Keratinocyte (primary cell): Measurements from ENCODE around the gene DCUN1D2. TPM values are rescaled to one million over a fixed set of nuclear protein-coding genes. Genes with fewer than 3 reads are reported as not detected.

Source experiments
- DNase-seq: peaks from one replicate; pipeline ENCODE4 v3.0.0-alpha.2; 2011; ENCODE audit warnings: low read depth, missing footprints, low spot score
- FAIRE-seq: peaks from 2 replicates; lab custom pipeline; 2011; peaks lifted over from hg19 to GRCh38; lab: Jason Lieb, UNC
- H2AFZ ChIP-seq: 2 replicates; pipeline ENCODE4 v1.6.0; 2012; ENCODE audit warnings: low read length, control low read depth, inconsistent platforms; ENCODE audit not compliant: control insufficient read depth
- H3K27ac ChIP-seq: 2 replicates; pipeline ENCODE4 v1.5.1; 2011; ENCODE audit warnings: low read length; ENCODE audit not compliant: control insufficient read depth, insufficient read depth
- H3K27me3 ChIP-seq: 3 replicates; pipeline ENCODE4 v1.6.0; 2011; ENCODE audit warnings: low read length; ENCODE audit not compliant: control insufficient read depth, insufficient read depth; ENCODE audit errors: extremely low read depth
- H3K36me3 ChIP-seq, 2 experiments: 2 replicates in 1 of 2; 3 replicates in 1 of 2; pipeline ENCODE4 v1.5.1; 2011; ENCODE audit warnings: low read length in 2 of 2, mild to moderate bottlenecking in 1 of 2; ENCODE audit not compliant: control insufficient read depth in 2 of 2, insufficient read depth in 2 of 2; ENCODE audit errors: extremely low read depth in 1 of 2
- H3K4me1 ChIP-seq: 3 replicates; pipeline ENCODE4 v1.5.1; 2011; ENCODE audit warnings: low read length; ENCODE audit not compliant: control insufficient read depth, insufficient read depth; ENCODE audit errors: extremely low read depth
- H3K4me2 ChIP-seq: 3 replicates; pipeline ENCODE4 v1.6.0; 2011; ENCODE audit warnings: low read depth, low read length; ENCODE audit not compliant: control insufficient read depth, insufficient read depth; ENCODE audit errors: extremely low read depth
- H3K4me3 ChIP-seq, 3 experiments: fragments of 200-600 bp in 1 of 3; sonication (generic) in 1 of 3; 2 replicates in 2 of 3; 3 replicates in 1 of 3; pipeline ENCODE4 v1.5.1; 2011 to 2016; ENCODE audit warnings: low read length in 3 of 3, mild to moderate bottlenecking in 3 of 3, control low read depth in 2 of 3, inconsistent platforms in 1 of 3, low read depth in 1 of 3, mixed read lengths in 1 of 3, mixed run types in 1 of 3, moderate library complexity in 1 of 3; ENCODE audit not compliant: control insufficient read depth in 2 of 3, insufficient read depth in 2 of 3; ENCODE audit errors: extremely low read depth in 1 of 3
- H3K79me2 ChIP-seq: 2 replicates; pipeline ENCODE4 v1.6.0; 2012; ENCODE audit warnings: low read length; ENCODE audit not compliant: control insufficient read depth, insufficient read depth
- H3K9ac ChIP-seq: 3 replicates; pipeline ENCODE4 v1.6.0; 2011; ENCODE audit warnings: low read length; ENCODE audit not compliant: control insufficient read depth, insufficient read depth; ENCODE audit errors: extremely low read depth
- H3K9me1 ChIP-seq: 3 replicates; pipeline ENCODE4 v1.6.0; 2011; ENCODE audit warnings: low read length; ENCODE audit not compliant: control insufficient read depth, insufficient read depth; ENCODE audit errors: extremely low read depth
- H3K9me3 ChIP-seq: 2 replicates; pipeline ENCODE4 v1.5.1; 2012; ENCODE audit warnings: low read depth, low read length; ENCODE audit not compliant: control insufficient read depth
- H4K20me1 ChIP-seq: 3 replicates; pipeline ENCODE4 v1.6.0; 2011; ENCODE audit warnings: low read length; ENCODE audit not compliant: control insufficient read depth, insufficient read depth; ENCODE audit errors: extremely low read depth
- EZH2 ChIP-seq: IDR thresholded peaks from one replicate; pipeline ENCODE4 v1.6.1; 2012; ENCODE audit warnings: inconsistent platforms, mild to moderate bottlenecking, low read length, moderate library complexity
- dilution Hi-C: fragments of 300-500 bp; cut with MboI; formaldehyde crosslinking; loops from one replicate; pipeline ENCODE4 v1.7.0; 2020; ENCODE audit warnings: low sequenced_read_pairs; ENCODE audit not compliant: extremely low pct_ligation_motif_present
- polyA plus RNA-seq, 5 experiments: library from polyadenylated mRNA; depleted of rRNA in 3 of 5; stranded (reverse) in 3 of 5; stranded (forward) in 1 of 5; unstranded in 1 of 5; fragments of >200 nt; gene quantifications; 1 replicate in 1 of 5; 2 replicates in 3 of 5; 3 replicates in 1 of 5; pipeline versions ENCODE4 v1.2.1 to v1.2.3, GENCODE V29; 2011 to 2012; ENCODE audit warnings: missing spikeins in 2 of 5, low read depth in 1 of 5, low replicate concordance in 1 of 5
- TF ChIP-seq, protein P1 (sequence below), 3 experiments: IDR thresholded peaks in 1 of 3; conservative IDR thresholded peaks in 1 of 3; optimal IDR thresholded peaks in 1 of 3; 2 replicates in 2 of 3; 3 replicates in 1 of 3; pipeline versions ENCODE3 to v1.5.1; 2011; ENCODE audit warnings: low read length in 3 of 3, mild to moderate bottlenecking in 3 of 3, moderate library complexity in 2 of 3, control low read depth in 1 of 3, inconsistent platforms in 1 of 3; ENCODE audit not compliant: insufficient read depth in 2 of 3; ENCODE audit errors: extremely low read depth in 1 of 3

The DCUN1D2 gene
- polyA plus RNA-seq, 1 donor (not counting 4 experiments of a cell fraction or from before 2014, with no cell fraction given): 9.1 TPM

- H3K4me2 ChIP-seq: peak overlapping the region; percentile 87
- DNase-seq: peak; percentile 53
- peak; percentile 51 for FAIRE-seq
- TF ChIP-seq, protein P1, sequence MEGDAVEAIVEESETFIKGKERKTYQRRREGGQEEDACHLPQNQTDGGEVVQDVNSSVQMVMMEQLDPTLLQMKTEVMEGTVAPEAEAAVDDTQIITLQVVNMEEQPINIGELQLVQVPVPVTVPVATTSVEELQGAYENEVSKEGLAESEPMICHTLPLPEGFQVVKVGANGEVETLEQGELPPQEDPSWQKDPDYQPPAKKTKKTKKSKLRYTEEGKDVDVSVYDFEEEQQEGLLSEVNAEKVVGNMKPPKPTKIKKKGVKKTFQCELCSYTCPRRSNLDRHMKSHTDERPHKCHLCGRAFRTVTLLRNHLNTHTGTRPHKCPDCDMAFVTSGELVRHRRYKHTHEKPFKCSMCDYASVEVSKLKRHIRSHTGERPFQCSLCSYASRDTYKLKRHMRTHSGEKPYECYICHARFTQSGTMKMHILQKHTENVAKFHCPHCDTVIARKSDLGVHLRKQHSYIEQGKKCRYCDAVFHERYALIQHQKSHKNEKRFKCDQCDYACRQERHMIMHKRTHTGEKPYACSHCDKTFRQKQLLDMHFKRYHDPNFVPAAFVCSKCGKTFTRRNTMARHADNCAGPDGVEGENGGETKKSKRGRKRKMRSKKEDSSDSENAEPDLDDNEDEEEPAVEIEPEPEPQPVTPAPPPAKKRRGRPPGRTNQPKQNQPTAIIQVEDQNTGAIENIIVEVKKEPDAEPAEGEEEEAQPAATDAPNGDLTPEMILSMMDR (optimal IDR thresholded peaks at IDR 0.05 in 1 of 3, IDR thresholded peaks at IDR 0.05 in 1 of 3, conservative IDR thresholded peaks at IDR 0.05 in 1 of 3; ENCODE audit: extremely low read depth in 1 of 3, insufficient read depth in 2 of 3, low read length in 3 of 3): no peak
- TF ChIP-seq EZH2: no peak
- peak overlapping the region in 2 of 3 experiments; percentile 40 to 68 for H3K4me3 ChIP-seq
- H3K79me2 ChIP-seq: peaks cover 70% of the 10 kb centered on the region
- dilution Hi-C loops: no loop called here
- H3K27me3 ChIP-seq: no peaks in the 10 kb centered on the region
- H3K9me3 ChIP-seq: no peaks in the 10 kb centered on the region
- H3K4me1 ChIP-seq: peaks cover 33% of the 10 kb centered on the region
- peak overlapping the region; percentile 81 for H3K9ac ChIP-seq
- peaks cover 5% of the 10 kb centered on the region for H4K20me1 ChIP-seq
- no peaks in the 10 kb centered on the region for H3K9me1 ChIP-seq
- H2AFZ ChIP-seq: no peak overlapping the region
- H3K36me3 ChIP-seq: peaks cover 25 to 34% of the 10 kb centered on the region in 2 experiments
- peak overlapping the region; percentile 98 for H3K27ac ChIP-seq
Measured at GRCh38 chr13:113493315-113493951, 2.9 kb upstream of the DCUN1D2 start.

DNA sequence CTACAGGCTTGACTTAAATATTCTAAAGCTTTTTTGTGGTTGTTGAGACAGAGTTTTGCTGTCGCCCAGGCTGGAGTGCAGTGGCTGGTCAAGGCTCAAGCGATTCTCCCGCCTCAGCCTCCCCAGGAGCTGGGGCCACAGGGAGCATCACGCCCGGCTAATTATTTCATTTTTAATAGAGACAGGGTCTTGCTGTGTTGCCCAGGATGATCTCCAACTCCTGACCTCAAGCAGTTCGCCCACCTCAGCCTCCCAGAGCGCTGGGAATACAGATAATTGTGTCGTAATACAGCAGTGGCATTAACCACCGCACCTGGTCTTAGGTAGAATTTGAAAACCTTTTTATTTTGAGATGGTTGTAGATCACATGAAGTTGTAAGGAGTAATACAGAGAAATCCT, 1.5 kb upstream of the DCUN1D2 start:
- H4K20me1 ChIP-seq: peaks cover 1% of the 10 kb centered on the region
- no peak for TF ChIP-seq EZH2
- TF ChIP-seq, protein P1 (optimal IDR thresholded peaks at IDR 0.05 in 1 of 3, IDR thresholded peaks at IDR 0.05 in 1 of 3, conservative IDR thresholded peaks at IDR 0.05 in 1 of 3; ENCODE audit: extremely low read depth in 1 of 3, insufficient read depth in 2 of 3, low read length in 3 of 3): no peak
- FAIRE-seq (no peak), DNase-seq (no peak)
- peaks cover 78% of the 10 kb centered on the region for H3K79me2 ChIP-seq
- peak overlapping the region; percentile 87 for H3K9ac ChIP-seq
- dilution Hi-C loops: no loop called here
- H3K4me1 ChIP-seq: peaks cover 33% of the 10 kb centered on the region
- no peaks in the 10 kb centered on the region for H3K9me3 ChIP-seq
- no peak overlapping the region for H2AFZ ChIP-seq
- H3K4me2 ChIP-seq: peak overlapping the region; percentile 87
- H3K9me1 ChIP-seq: no peaks in the 10 kb centered on the region
- peaks cover 15 to 25% of the 10 kb centered on the region in 2 experiments for H3K36me3 ChIP-seq
- peak overlapping the region; percentile 60 for H3K27ac ChIP-seq
- peak overlapping the region; percentile 78 to 93 (median 87) for H3K4me3 ChIP-seq
- H3K27me3 ChIP-seq: no peaks in the 10 kb centered on the region
